Measurements from ENCODE around the gene NUP153.

- no peak for TF ChIP-seq CTCF (IDR thresholded peaks at IDR 0.05)
- TF ChIP-seq POLR2A (IDR thresholded peaks at IDR 0.05; ENCODE audit: low read length): no peak
- TF ChIP-seq BHLHE40 (IDR thresholded peaks at IDR 0.05; ENCODE audit: low read depth, low read length): no peak
- TF ChIP-seq RAD21 (conservative IDR thresholded peaks at IDR 0.05 in 1 of 2, IDR thresholded peaks at IDR 0.05 in 1 of 2): no peak
These were observed 9.5 kb upstream of the NUP153 start for GRCh38 chr6:17716221-17716620.
